GM23248 (cell line): ENCODE data around the gene ACSM6. TPM values are rescaled to one million over a fixed set of nuclear protein-coding genes. Genes with fewer than 3 reads are reported as not detected.

ENCODE experiments used
- DNase-seq: peaks from one replicate; pipeline ENCODE4 v3.0.0-alpha.2; 2015
- H2AFZ ChIP-seq: fragments of 200-600 bp; sonication (generic); 2 replicates; pipeline ENCODE4 v1.6.1; 2016; ENCODE audit warnings: antibody characterized with exemption
- H3F3A ChIP-seq: fragments of 200-600 bp; sonication (generic); 2 replicates; pipeline ENCODE4 v1.6.1; 2016; ENCODE audit warnings: mild to moderate bottlenecking, antibody characterized with exemption, mixed run types; ENCODE audit not compliant: insufficient read depth
- H3K27ac ChIP-seq: fragments of 200-600 bp; sonication (generic); 2 replicates; pipeline ENCODE4 v1.5.1; 2016; ENCODE audit warnings: mild to moderate bottlenecking
- H3K27me3 ChIP-seq: fragments of 200-600 bp; sonication (generic); replicated peaks from 2 replicates; pipeline ENCODE4 v1.6.1; 2016; ENCODE audit warnings: mild to moderate bottlenecking; ENCODE audit not compliant: insufficient read depth
- H3K36me3 ChIP-seq: fragments of 200-600 bp; sonication (generic); 2 replicates; pipeline ENCODE4 v1.6.1; 2016; ENCODE audit warnings: low read depth, mild to moderate bottlenecking
- H3K4me1 ChIP-seq: fragments of 200-600 bp; sonication (generic); 2 replicates; pipeline ENCODE4 v1.6.1; 2016; ENCODE audit warnings: mild to moderate bottlenecking; ENCODE audit not compliant: insufficient read depth
- H3K4me2 ChIP-seq: fragments of 200-600 bp; sonication (generic); one replicate; pipeline ENCODE4 v1.6.1; 2016; ENCODE audit warnings: mild to moderate bottlenecking; ENCODE audit not compliant: unreplicated experiment
- H3K4me3 ChIP-seq: fragments of 200-600 bp; sonication (generic); 2 replicates; pipeline ENCODE4 v1.5.1; 2016; ENCODE audit warnings: mild to moderate bottlenecking
- H3K79me2 ChIP-seq: fragments of 200-600 bp; sonication (generic); 2 replicates; pipeline ENCODE4 v1.6.1; 2016; ENCODE audit warnings: mild to moderate bottlenecking; ENCODE audit not compliant: insufficient read depth
- H3K9ac ChIP-seq: fragments of 200-600 bp; sonication (generic); 2 replicates; pipeline ENCODE4 v1.6.1; 2016; ENCODE audit warnings: mild to moderate bottlenecking
- H3K9me2 ChIP-seq: fragments of 200-600 bp; sonication (generic); 2 replicates; pipeline ENCODE4 v1.6.1; 2016; ENCODE audit warnings: mixed run types, mild to moderate bottlenecking, moderate library complexity; ENCODE audit not compliant: insufficient read depth
- H3K9me3 ChIP-seq: fragments of 200-600 bp; sonication (generic); one replicate; pipeline ENCODE4 v1.6.1; 2017; ENCODE audit warnings: low read depth
- H4K20me1 ChIP-seq: fragments of 200-600 bp; sonication (generic); 2 replicates; pipeline ENCODE4 v1.6.0; 2016; ENCODE audit not compliant: insufficient read depth
- EZH2 ChIP-seq: fragments of 200-600 bp; sonication (generic); IDR thresholded peaks from 2 replicates; pipeline ENCODE4 v1.6.1; 2018; ENCODE audit warnings: antibody characterized with exemption, mild to moderate bottlenecking; ENCODE audit not compliant: insufficient read depth, poor library complexity, severe bottlenecking
- EZH2phosphoT487 ChIP-seq: fragments of 200-600 bp; sonication (generic); IDR thresholded peaks from 2 replicates; pipeline ENCODE4 v1.6.1; 2018; ENCODE audit warnings: antibody characterized with exemption, moderate library complexity, mild to moderate bottlenecking, low read depth; ENCODE audit not compliant: insufficient read depth
- WGBS, 2 experiments: methylation state at CpG; one replicate each; pipeline ENCODE4 v1.1.6; 2015 to 2017; ENCODE audit warnings: low lambda C conversion rate in 2 of 2, low coverage in 1 of 2; ENCODE audit errors: missing lambda C conversion rate in 2 of 2; 5-methylcytosine and 5-hydroxymethylcytosine counted together
- in situ Hi-C: fragments of 300-500 bp; cut with MboI; formaldehyde crosslinking; loops from 2 replicates; pipeline ENCODE4 v1.15.0; 2020
- polyA plus RNA-seq: library from polyadenylated mRNA; unstranded; fragments of >200 nt; fragmentation: Nextera tagmentation; extraction: Ambion mirVana; gene quantifications from 2 replicates; pipeline ENCODE4 v1.2.1, GENCODE V29; 2016
- total RNA-seq: library from RNA; depleted of rRNA; stranded (reverse); fragments of >200 nt; shearing (Covaris generic); gene quantifications from 2 replicates; pipeline ENCODE4 v1.2.3, GENCODE V29; 2014

ACSM6 gene
- total and polyA plus RNA-seq, 2 experiments from 2014 or later = 0.08 TPM; not detected in 1

DNA sequence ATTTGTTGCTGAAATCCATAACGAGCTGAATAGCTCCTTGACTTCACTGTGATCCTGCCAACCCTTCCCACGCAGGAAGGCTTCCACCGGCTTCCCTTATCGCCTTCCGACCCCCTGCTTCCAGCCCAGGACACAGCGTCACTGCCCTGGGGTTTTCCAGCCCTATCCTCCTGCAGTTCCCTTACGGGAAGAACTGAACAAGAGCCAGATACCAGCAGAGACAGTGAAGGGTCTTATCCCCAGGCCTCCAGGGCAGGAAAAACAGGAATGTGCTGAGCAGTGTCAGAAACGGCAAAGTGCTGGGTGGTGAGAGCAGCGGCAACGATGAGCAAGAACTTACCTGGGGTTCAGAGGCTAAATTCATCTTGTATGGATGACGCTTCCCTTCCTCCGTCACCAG, 74.4 kb downstream of the ACSM6 start:
- Histone ChIP-seq H2AFZ (no peak overlapping the region), H3K27me3 (no peaks in the 10 kb centered on the region), H3K9ac (no peak overlapping the region), H3F3A (peaks cover 15% of the 10 kb centered on the region), H4K20me1 (no peaks in the 10 kb centered on the region), H3K9me3 (no peaks in the 10 kb centered on the region), H3K4me3 (no peak overlapping the region), H3K4me1 (peaks cover 19% of the 10 kb centered on the region), H3K27ac (no peak overlapping the region), H3K79me2 (peaks cover 30% of the 10 kb centered on the region), H3K9me2 (no peaks in the 10 kb centered on the region), H3K36me3 (peaks cover 8% of the 10 kb centered on the region), H3K4me2 (no peak overlapping the region)
- DNase-seq = no peak
- TF ChIP-seq EZH2phosphoT487 (no peak), EZH2 (no peak)
- WGBS, 2 experiments = 82 to 84% methylated on average over 12 of the region's 12 CpGs
- in situ Hi-C loops = no loop called here

- Histone ChIP-seq H3K9ac (peak overlapping the region; percentile 67), H3K36me3 (no peaks in the 10 kb centered on the region), H3K4me1 (peaks cover 43% of the 10 kb centered on the region), H3K9me3 (no peaks in the 10 kb centered on the region), H4K20me1 (no peaks in the 10 kb centered on the region), H2AFZ (peak overlapping the region; percentile 65), H3K9me2 (no peaks in the 10 kb centered on the region), H3K4me2 (peak overlapping the region; percentile 76), H3K4me3 (peak overlapping the region; percentile 48), H3K27me3 (no peaks in the 10 kb centered on the region), H3K27ac (peak overlapping the region; percentile 73), H3K79me2 (peaks cover 78% of the 10 kb centered on the region), H3F3A (peaks cover 32% of the 10 kb centered on the region)
- 15 to 18% methylated on average over 13 of the region's 13 CpGs for WGBS, 2 experiments
- no peak for TF ChIP-seq EZH2phosphoT487
- TF ChIP-seq EZH2 = no peak
- DNase-seq = peak; percentile 90
- in situ Hi-C loops = no loop called here
Observed at GRCh38 chr10:95273393-95274312, 79.6 kb downstream of the ACSM6 start.

GRCh38 chr10:95275726-95276366, 81.8 kb downstream of the ACSM6 start:
- peaks cover 46% of the 10 kb centered on the region for H3F3A ChIP-seq
- no peaks in the 10 kb centered on the region for H3K9me3 ChIP-seq
- peak; percentile 44 for DNase-seq
- no peaks in the 10 kb centered on the region for H3K36me3 ChIP-seq
- no peaks in the 10 kb centered on the region for H4K20me1 ChIP-seq
- no peak overlapping the region for H2AFZ ChIP-seq
- H3K79me2 ChIP-seq = peaks cover 89% of the 10 kb centered on the region
- H3K27ac ChIP-seq = peak overlapping the region; percentile 53
- in situ Hi-C loops = no loop called here
- WGBS, 2 experiments = 67 to 79% methylated on average over 1 of the region's 1 CpG
- no peak for TF ChIP-seq EZH2phosphoT487
- TF ChIP-seq EZH2 = no peak
- H3K4me1 ChIP-seq = peaks cover 63% of the 10 kb centered on the region
- peak overlapping the region; percentile 17; the same call in 1 of the 2 replicates for H3K9ac ChIP-seq
- no peak overlapping the region for H3K4me3 ChIP-seq
- H3K9me2 ChIP-seq = no peaks in the 10 kb centered on the region
- H3K27me3 ChIP-seq = no peaks in the 10 kb centered on the region
- H3K4me2 ChIP-seq = peak overlapping the region; percentile 24

DNA sequence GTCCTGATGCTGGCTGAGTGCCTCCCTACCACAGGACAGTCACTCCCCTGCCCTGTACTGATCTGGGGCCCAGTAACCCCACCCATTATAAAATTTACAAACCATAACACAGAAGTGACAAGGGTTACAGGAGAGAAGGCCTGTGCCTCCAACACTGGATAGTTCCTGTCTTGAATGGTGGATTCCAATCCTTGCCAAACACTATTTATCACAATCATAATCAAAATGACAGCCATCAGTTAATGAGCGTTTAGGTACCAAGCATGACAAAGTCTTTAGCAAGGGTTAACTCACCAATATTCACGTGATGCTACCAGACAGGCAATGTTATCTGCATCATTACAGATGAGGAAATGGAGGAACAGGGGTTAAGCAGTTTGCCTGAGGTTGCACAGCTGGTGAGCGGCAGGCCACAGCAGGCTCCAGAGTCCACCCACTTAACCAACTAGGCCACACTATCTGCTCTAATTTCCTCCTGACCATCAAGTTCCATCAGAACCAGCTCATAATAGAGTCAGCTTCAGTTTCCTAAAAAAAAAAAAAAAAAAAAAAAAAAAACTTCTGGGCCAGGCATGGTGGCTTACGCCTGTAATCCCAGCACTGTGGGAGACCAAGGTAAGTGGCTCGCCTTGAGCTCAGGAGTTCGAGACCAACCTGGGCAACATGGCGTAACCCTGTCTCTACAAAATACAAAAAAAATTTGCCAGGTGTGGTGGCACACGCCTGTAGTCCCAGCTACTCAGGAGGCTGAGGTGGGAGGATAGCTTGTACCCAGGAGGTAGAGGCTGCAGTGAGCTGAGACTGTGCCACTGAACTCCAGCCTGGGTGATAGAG, 82.5 kb downstream of the ACSM6 start:
- peak overlapping the region; percentile 24 for H3K4me2 ChIP-seq
- DNase-seq = peak; percentile 48
- in situ Hi-C loops = no loop called here
- no peaks in the 10 kb centered on the region for H3K9me3 ChIP-seq
- peaks cover 46% of the 10 kb centered on the region for H3F3A ChIP-seq
- peak overlapping the region; percentile 53 for H3K27ac ChIP-seq
- no peak overlapping the region for H3K9ac ChIP-seq
- H4K20me1 ChIP-seq = no peaks in the 10 kb centered on the region
- H3K4me1 ChIP-seq = peaks cover 63% of the 10 kb centered on the region
- no peaks in the 10 kb centered on the region for H3K9me2 ChIP-seq
- peaks cover 90% of the 10 kb centered on the region for H3K79me2 ChIP-seq
- no peak overlapping the region for H3K4me3 ChIP-seq
- TF ChIP-seq EZH2 (no peak), EZH2phosphoT487 (no peak)
- no peaks in the 10 kb centered on the region for H3K36me3 ChIP-seq
- 73 to 75% methylated on average over 8 of the region's 8 CpGs for WGBS, 2 experiments
- H3K27me3 ChIP-seq = no peaks in the 10 kb centered on the region
- H2AFZ ChIP-seq = no peak overlapping the region
